OCI-LY7 (cell line): ENCODE measurements around the gene SPATA31E1. TPM values are rescaled to one million over a fixed set of nuclear protein-coding genes. Genes with fewer than 3 reads are reported as not detected.

Experiments used
- BruUV-seq: library from RNA; stranded (reverse); fragments of 400-500 nt; replicated peaks from 2 replicates; lab custom pipeline; 2021; lab: Mats Ljungman, UMichigan
- CTCF ChIA-PET: fragments of 300-600 bp; sonication (Branson Sonifier 250); formaldehyde crosslinking; loops from one replicate; lab custom pipeline; 2022; ENCODE audit warnings: antibody characterized with exemption; ENCODE audit not compliant: unreplicated experiment; lab: Charles Lee
- POLR2A ChIA-PET: fragments of 300-600 bp; sonication (Branson Sonifier 250); formaldehyde crosslinking; loops from one replicate; lab custom pipeline; 2022; ENCODE audit warnings: antibody characterized with exemption; lab: Charles Lee
- DNase-seq: peaks from one replicate; pipeline ENCODE4 v3.0.0-alpha.2; 2015; ENCODE audit warnings: low spot score
- H2AFZ ChIP-seq: fragments of 200-600 bp; sonication (generic), shearing (Covaris generic); 2 replicates; pipeline ENCODE4 v1.6.1; 2014; ENCODE audit warnings: mild to moderate bottlenecking, antibody characterized with exemption, low read length, moderate library complexity
- H3K27ac ChIP-seq: fragments of 200-600 bp; sonication (generic); 2 replicates; pipeline ENCODE4 v1.5.1; 2014; ENCODE audit warnings: mixed run types, low read depth, mild to moderate bottlenecking, moderate library complexity, low read length, inconsistent platforms; ENCODE audit not compliant: poor library complexity, severe bottlenecking
- H3K36me3 ChIP-seq: fragments of 200-600 bp; sonication (generic); 2 replicates; pipeline ENCODE4 v1.6.1; 2014; ENCODE audit warnings: mild to moderate bottlenecking, antibody characterized with exemption, low read length, moderate library complexity, mixed read lengths; ENCODE audit not compliant: insufficient read depth
- H3K4me1 ChIP-seq: fragments of 200-600 bp; sonication (generic); 2 replicates; pipeline ENCODE4 v1.5.1; 2014; ENCODE audit warnings: mild to moderate bottlenecking, low read length; ENCODE audit not compliant: insufficient read depth, poor library complexity, severe bottlenecking
- H3K4me2 ChIP-seq: fragments of 200-600 bp; sonication (generic); 2 replicates; pipeline ENCODE4 v1.6.1; 2014; ENCODE audit warnings: mild to moderate bottlenecking, low read length
- H3K4me3 ChIP-seq: fragments of 200-600 bp; sonication (generic); 2 replicates; pipeline ENCODE4 v1.5.1; 2014; ENCODE audit warnings: mild to moderate bottlenecking, low read depth, low read length; ENCODE audit not compliant: poor library complexity, severe bottlenecking
- H3K79me2 ChIP-seq: fragments of 200-600 bp; sonication (generic); 2 replicates; pipeline ENCODE4 v1.6.1; 2016; ENCODE audit warnings: low read depth, mild to moderate bottlenecking, low read length, moderate library complexity, mixed read lengths; ENCODE audit not compliant: insufficient read depth
- H3K9me2 ChIP-seq: fragments of 200-600 bp; sonication (generic); 2 replicates; pipeline ENCODE4 v1.6.1; 2016; ENCODE audit warnings: mild to moderate bottlenecking, low read length, mixed read lengths; ENCODE audit not compliant: insufficient read depth
- H3K9me3 ChIP-seq: fragments of 200-600 bp; sonication (generic); 2 replicates; pipeline ENCODE4 v1.6.1; 2014; ENCODE audit warnings: mild to moderate bottlenecking, mixed run types, low read length, mixed read lengths
- H4K20me1 ChIP-seq: fragments of 200-600 bp; sonication (generic); 2 replicates; pipeline ENCODE4 v1.6.1; 2014; ENCODE audit warnings: mild to moderate bottlenecking, antibody characterized with exemption, low read length, moderate library complexity, mixed read lengths; ENCODE audit not compliant: insufficient read depth
- CTCF ChIP-seq: fragments of 200-600 bp; sonication (generic); conservative IDR thresholded peaks from 2 replicates; pipeline ENCODE4 v1.5.1; 2014; ENCODE audit warnings: mild to moderate bottlenecking, antibody characterized with exemption, low read length, moderate library complexity, mixed read lengths
- EZH2phosphoT487 ChIP-seq: fragments of 200-600 bp; sonication (generic); IDR thresholded peaks from 2 replicates; pipeline ENCODE4 v1.6.1; 2018; ENCODE audit warnings: low read depth, borderline replicate concordance, mild to moderate bottlenecking, mixed run types, antibody characterized with exemption, low read length, moderate library complexity, mixed read lengths
- intact Hi-C: fragments of 100-400 bp; cut with micrococcal nuclease; formaldehyde crosslinking; loops from one replicate; pipeline ENCODE4 v1.10.0; 2022; ENCODE audit not compliant: unreplicated experiment
- total RNA-seq, 2 experiments: library from RNA; depleted of rRNA in 1 of 2; stranded (reverse); fragments of >200 nt in 1 of 2; shearing (Covaris generic) in 1 of 2; gene quantifications; 2 replicates each; pipeline ENCODE4 v1.2.3, GENCODE V29; 2014 to 2022

Gene SPATA31E1
- total RNA-seq, 2 experiments from 2014 or later = not detected

GRCh38 chr9:87857141-87857947 lies 25.3 kb upstream of the SPATA31E1 start:
- no peak for DNase-seq
- no peak overlapping the region for H3K4me3 ChIP-seq
- intact Hi-C loops = no loop called here
- CTCF ChIA-PET = no interaction called here
- H3K4me2 ChIP-seq = no peak overlapping the region
- no peak overlapping the region for H2AFZ ChIP-seq
- no peaks in the 10 kb centered on the region for H4K20me1 ChIP-seq
- no peaks in the 10 kb centered on the region for H3K9me2 ChIP-seq
- H3K79me2 ChIP-seq = no peaks in the 10 kb centered on the region
- POLR2A ChIA-PET = no interaction called here
- no peak overlapping the region for H3K27ac ChIP-seq
- H3K4me1 ChIP-seq = no peaks in the 10 kb centered on the region
- TF ChIP-seq EZH2phosphoT487 = no peak
- TF ChIP-seq CTCF = no peak
- no peaks in the 10 kb centered on the region for H3K36me3 ChIP-seq
- BruUV-seq = no TSS peak
- H3K9me3 ChIP-seq = no peaks in the 10 kb centered on the region

DNA sequence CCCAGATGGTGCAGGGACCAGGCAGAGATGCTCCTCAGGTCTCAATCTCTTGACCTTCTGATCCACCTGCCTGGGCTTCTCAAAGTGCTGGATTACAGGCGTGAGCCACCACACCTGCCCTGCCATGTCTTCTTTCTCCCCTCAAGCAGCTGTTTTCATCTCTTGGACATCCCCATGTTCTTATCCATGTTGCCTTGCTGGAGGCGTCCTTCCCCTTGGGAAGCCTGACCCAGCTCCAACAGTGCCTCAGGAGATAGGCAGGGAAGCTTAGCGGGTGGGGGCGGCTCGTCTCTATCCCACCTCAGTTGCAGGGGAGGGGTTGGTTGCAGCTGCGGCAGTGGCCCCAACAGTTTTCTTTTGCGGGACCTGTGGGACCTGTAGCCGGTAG lies 24.7 kb upstream of the SPATA31E1 start:
- Histone ChIP-seq H3K4me2 (no peak overlapping the region), H3K36me3 (no peaks in the 10 kb centered on the region), H4K20me1 (no peaks in the 10 kb centered on the region), H3K4me1 (no peaks in the 10 kb centered on the region), H2AFZ (no peak overlapping the region), H3K9me2 (no peaks in the 10 kb centered on the region), H3K4me3 (no peak overlapping the region), H3K9me3 (no peaks in the 10 kb centered on the region), H3K79me2 (no peaks in the 10 kb centered on the region), H3K27ac (no peak overlapping the region)
- ChIA-PET POLR2A (no interaction called here), CTCF (no interaction called here)
- no peak for DNase-seq
- BruUV-seq = no TSS peak
- TF ChIP-seq CTCF = no peak
- TF ChIP-seq EZH2phosphoT487 = no peak
- intact Hi-C loops = no loop called here

DNA sequence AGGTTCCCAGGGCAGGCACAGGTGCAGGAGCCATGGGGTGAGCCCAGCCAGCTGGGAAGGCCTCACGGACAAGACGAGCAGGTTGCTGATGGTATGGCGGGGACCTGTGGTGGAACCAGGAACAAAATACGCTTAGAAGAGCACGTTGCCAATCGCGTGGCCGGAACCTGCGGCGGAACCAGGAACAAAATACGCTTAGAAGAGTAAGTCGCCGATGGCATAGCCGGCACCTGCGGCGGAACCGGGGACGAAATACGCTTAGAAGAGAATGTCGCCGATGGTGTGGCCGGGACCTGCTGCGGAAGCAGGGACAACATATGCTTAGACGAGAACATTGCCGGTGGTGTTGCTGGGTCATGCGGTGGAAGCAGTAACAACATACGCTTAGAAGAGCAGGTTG lies 23.5 kb upstream of the SPATA31E1 start:
- no peaks in the 10 kb centered on the region for H3K4me1 ChIP-seq
- TF ChIP-seq CTCF (no peak), EZH2phosphoT487 (no peak)
- ChIA-PET POLR2A (no interaction called here), CTCF (no interaction called here)
- no peaks in the 10 kb centered on the region for H3K36me3 ChIP-seq
- no peaks in the 10 kb centered on the region for H3K9me2 ChIP-seq
- no peak overlapping the region for H3K27ac ChIP-seq
- intact Hi-C loops = no loop called here
- no peaks in the 10 kb centered on the region for H3K9me3 ChIP-seq
- H4K20me1 ChIP-seq = no peaks in the 10 kb centered on the region
- no peak for DNase-seq
- H3K79me2 ChIP-seq = no peaks in the 10 kb centered on the region
- H2AFZ ChIP-seq = no peak overlapping the region
- H3K4me3 ChIP-seq = no peak overlapping the region
- no peak overlapping the region for H3K4me2 ChIP-seq
- no TSS peak for BruUV-seq
